T follicular helper cell (primary cell): Measurements from ENCODE around the gene IL10.

Experiments
- DNase-seq: peaks from one replicate; pipeline ENCODE4 v3.0.0-alpha.2; 2020; ENCODE audit warnings: low read depth

The IL10 gene

DNA sequence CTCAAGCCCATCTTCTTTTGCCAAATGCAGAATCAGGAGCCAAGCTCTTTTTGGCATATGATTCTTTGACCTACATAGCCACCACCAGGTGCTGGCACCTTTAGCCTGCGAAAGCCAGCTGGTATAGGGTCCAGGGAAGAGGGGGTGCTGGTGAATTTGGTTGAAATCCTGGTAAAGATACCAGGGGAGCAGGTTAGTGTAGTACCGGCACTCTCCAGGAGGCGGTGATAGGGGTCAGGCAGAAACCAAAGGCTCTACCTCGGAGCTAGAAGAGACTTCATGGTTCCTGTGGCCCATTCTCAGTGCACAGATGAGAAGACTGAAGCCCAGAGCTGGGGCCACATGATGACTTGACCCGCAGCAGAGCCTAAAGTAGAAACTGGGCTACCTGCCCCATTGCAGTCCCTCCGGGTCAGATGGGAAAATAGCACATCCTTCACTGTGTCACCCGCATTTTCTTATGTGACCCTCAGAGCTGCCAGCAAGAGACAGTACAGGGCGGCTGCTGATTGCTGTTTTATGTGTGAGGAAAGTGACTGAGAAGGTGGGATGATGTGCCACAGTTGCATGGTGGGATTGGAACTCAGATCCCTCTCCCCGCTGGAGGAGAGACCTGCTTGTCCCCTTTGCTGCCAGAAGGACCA is 37.7 kb downstream of the IL10 start:
- peak; percentile 58 for DNase-seq

DNA sequence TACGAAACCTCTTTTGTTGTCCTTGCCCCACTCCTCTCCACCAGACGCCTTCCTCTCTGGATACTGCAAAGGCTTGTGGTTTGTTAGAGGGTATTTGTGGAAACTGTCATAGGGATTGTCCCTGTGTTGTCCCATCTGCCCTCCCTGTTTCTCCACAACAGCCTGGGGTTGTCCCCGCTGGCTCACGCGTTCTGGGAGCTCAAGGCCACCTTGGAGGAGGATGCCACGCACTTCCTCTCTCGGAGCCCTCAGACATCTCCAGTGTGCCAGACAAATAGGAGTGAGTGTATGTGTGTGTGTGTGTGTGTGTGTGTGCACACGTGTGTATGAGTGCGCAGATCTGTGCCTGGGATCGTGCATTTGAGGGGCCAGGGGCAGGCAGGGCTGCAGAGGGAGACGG is 39.3 kb downstream of the IL10 start:
- no peak for DNase-seq

DNA sequence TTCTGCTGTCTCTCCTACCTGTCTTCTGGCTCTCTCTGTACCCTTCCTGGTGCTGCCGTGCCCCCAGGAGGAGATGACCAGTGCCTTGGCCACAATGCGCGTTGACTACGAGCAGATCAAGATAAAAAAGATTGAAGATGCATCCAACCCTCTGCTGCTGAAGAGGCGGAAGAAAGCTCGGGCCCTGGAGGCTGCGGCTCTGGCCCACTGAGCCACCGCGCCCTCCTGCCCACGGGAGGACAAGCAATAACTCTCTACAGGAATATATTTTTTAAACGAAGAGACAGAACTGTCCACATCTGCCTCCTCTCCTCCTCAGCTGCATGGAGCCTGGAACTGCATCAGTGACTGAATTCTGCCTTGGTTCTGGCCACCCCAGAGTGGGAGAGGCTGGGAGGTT is 39.8 kb downstream of the IL10 start:
- no peak for DNase-seq

DNA sequence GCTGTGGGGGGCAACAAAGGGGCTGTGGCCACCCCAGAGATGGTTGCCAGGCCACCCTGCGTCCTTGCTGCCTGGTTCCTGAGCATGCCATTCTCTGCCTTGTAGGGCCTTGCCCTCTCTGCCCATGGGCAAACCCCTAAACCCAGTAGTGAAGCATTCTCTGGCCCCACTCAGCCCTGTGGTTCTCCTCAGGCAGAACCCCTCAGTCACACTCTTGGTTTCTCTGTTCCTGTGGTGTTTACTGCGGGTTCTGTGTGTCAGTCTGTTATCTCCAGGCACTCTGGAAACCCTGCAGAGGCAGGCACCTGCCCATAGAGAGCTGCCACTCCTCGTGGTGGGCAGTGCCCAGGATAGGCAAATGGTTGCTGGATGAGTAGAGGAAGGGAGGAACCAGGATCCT is 42.8 kb downstream of the IL10 start:
- DNase-seq = no peak

DNA sequence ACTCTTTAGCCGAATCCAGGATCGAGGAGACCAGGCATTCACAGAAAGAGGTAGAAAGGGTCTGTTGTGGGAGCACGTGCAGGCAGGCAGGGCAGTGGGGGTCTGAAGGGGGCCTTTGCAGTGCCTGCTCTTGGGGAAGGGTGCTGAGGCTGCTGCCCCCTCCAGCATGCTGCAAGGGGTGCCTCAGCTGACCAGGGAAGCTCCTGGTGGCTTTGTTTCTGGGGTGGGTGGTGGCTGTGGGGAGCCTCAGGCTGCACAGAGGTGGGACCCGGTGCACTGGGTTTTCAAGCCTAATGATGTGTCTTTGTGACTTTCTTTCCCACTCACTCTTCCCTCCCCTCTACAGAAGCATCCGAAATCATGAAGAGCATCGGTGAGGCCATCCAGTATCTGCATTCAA is 43.2 kb downstream of the IL10 start:
- DNase-seq = no peak

DNA sequence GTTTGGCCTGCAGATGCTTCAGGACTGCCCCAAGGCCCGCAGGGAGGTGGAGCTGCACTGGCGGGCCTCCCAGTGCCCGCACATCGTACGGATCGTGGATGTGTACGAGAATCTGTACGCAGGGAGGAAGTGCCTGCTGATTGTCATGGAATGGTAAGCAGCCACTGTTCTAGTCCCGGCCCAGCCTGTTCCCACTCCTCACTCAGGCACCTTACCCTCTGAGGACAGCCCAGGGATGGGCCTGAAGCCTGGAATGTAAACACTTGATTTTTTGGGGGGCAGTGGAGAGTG is 43.7 kb downstream of the IL10 start:
- no peak for DNase-seq

DNA sequence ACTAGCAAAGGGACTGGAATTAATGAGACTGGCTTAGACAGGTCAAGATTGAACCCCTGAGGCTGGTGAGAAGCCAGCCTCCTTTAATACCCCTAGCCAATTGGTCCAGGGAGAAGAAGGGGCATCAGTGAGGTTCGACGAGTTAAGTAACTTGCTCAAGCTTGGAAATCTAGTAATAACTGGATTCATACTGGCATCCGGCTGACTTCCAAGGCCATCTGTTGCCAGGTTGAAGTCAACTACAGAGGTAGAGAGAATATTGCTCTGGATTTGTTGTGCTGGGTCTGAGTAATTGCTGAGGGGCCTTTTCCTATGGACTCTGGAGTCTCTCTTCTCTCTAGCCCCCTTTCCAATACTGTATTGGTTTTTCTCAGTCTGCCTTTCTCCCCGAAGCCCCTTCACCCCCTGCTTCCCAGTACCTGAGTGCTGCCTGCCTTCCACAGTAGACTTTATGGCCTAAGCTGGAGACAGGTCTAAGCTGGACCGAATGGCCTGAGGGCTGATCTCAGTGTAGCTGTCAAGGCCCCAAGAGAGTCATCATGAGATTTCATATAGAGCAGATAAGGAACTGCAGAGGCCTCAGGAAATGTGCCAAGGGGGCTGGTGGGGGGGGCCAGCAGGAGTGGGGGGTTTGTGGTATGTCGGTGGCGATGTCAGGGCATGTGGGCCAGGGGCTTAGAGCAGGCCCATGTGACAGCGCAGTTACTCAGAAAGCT is 44.2 kb downstream of the IL10 start:
- DNase-seq = no peak

DNA sequence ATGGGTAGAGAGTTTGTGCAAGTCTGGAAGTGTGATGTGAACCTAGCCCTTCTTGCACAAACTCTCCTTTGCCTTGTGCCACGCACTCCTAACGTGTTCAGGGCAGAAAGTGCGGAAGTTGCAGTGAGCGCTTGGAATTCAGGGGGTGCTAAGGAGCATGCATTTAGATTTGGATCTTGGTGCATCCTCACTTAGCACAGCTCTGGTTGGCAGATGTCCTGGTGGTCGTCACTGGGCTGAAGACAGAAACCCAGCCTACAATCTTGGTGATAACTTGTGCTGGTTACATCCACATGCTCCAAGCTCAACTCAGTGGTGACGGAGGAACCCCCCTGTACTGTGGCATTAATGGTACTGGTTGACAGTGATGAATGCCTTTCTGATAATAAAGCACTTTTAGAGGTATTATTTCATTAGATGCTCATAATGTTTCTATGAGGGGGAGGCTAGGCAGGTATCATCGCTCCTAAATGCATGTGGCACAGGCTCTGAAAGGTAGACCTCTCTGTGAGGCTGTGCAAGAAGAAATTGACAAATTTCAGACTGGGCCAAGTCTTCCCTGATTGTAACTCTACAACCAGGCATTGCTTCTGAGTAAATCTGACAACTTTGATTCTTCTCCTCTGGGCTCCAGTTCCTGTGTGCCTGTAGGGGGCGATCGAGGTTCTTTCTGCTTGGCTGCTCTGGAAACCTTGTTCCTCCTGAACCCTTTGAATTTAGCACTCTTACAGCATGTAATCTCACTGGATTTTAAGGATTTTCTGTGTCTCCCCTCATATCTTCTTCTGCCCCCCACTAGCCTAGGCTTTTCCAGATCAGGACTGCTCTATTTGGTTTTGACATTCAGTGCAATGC is 47.0 kb downstream of the IL10 start:
- peak; percentile 52 for DNase-seq

DNA sequence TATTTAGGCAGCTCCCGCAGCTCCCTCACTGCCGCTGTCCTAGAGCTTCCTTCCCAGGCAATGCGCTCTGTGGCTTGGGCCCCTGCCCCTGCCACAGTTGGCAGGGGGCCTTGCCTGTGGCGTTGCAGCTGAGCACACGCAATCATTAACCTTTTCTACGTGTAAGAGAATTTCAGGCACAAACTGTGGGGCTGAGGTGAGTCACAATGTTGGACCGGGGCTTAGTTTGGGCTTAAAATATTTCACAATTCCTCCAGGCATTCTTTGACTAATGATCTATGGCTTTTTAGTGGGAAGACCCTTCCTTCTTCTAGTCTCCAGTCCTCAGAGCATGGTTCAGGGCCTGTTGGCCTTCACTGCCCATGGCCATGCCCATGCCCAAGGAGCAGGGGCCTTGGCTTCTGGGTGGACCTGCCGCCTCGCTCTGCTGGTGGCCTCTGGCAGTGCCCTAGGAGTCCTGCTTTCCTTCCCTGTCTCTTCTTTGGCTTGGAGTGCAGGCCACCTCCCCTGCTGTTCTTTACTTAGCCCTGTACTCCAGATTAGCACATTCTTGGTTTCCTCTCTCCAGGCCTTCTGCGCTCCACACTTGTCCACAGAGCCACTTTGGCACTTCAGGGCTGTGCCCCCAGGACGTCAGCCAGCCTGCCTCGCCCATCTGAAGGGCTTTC is 48.4 kb downstream of the IL10 start:
- DNase-seq = no peak

DNA sequence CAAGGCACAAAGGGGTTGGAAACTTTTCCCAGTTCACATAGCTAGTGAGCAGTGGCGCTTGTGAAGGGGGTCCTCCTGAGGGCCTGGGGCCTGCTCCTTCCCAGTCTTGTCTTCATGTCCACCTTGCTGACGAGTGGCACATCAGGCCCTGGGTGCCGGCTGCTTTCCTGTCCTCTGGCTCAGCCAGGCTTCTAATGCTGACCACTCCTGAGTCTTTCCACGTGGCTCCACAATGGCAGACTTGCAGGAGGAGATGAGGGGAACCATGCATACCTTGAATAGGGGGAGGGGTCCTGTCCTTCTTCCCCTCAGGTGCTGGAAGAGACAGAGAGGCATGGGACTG is 48.9 kb downstream of the IL10 start:
- no peak for DNase-seq

DNA sequence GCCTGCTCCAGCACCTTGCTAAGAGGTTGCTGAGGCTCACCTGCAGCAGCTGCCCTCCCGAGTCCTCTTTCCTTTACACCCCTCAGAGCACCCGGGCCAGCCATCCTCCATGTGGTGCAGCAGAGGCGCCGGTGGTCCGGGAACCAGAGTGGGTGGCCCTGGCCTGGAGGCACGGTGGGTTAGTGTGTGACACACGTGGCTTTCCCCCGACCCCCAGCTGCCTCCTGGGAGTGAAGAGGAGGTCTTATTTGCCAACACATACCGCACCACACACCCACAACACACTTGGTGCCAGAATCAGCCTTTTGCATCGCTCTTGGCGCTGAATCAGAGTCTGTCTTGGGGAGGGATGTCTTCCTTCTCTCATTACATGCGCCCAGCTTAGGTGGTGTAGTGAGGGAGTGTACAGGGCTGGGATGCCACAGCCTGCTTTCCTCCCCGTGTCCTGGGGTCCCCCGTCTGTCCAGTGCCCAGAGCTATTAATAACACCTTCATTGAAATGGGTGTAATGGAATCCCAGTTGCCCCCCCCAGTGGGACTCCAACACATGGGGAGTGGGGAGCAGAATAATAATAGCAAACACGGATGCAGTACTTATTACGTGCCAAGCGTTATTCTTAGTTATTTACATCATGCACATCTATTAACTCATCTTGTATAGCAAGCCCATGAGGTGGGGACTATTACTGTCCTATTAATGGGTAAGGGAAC is 49.4 kb downstream of the IL10 start:
- no peak for DNase-seq

DNA sequence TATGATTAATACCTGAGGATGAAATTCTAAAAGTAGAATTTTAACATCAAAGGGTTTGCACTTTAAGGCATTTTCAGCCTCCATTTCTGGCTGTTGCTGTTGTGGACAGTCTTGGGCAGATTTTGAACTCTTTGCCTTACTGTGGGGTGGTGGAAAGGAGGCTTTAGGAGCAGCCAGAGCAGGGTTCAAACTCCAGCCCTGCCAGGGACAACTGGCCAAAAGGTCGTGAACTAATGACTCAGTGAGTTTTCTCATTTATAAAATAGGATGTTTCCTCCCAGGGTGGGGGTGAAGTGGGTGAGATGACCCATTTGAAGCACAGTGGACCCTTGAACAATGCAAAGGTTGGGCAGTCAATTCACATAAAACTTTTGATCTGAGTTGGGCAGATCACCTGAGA is 50.8 kb downstream of the IL10 start:
- DNase-seq = no peak

DNA sequence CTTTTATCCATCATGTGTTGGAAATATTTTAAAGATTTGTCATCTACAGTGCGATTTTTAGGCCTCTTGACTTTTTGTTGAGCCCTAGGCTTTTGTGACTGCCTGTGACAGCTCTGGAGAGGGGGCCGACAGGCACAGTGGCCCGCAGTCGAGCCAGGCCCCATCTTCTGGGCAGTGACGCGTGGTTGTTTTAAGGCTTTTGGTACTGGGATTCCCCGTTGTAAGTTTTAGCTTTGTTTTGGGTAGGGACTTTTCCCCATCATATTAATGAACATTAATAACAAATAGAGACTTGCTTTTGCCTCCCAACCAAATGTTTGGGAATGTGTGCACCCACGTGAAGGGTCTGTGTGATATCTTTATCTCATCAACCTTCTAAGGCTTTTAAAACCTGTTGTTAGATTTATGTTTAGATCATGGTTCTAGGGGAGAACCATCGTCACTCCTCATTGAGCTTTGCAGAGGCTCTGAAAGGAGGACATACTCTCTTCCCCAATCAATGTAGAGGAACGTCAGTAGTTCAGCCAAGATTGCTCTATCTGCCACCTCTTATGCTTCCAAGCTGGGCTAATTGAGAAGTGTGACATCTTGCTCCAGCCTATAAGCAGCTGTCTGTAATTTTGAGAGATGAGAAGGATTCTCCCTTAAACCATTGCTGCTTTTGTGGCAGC is 53.0 kb downstream of the IL10 start:
- no peak for DNase-seq

DNA sequence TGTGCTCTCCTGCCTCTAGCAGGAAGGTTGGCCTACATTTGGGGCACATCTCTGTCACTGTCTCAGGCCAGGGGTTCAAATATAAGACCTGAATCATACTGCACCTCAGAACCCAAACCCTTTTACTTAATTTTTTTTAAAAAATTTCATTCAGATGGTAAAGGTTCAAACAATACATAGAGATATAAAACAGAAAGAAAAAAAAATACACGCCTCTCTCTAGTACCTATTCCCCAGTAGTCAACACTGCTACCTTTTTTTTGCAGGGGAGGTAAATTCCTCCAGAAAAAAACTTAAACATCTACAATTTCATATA is 54.7 kb downstream of the IL10 start:
- DNase-seq = no peak
